Epidermal melanocyte (primary cell): ENCODE results near the gene GRK7.
"Not testable (repeated sequence)": the region's sequence is repeated elsewhere in the genome, so short reads cannot be mapped to it uniquely, and the experiment has no call there.

Source experiments
- DNase-seq: peaks from one replicate; pipeline ENCODE4 v3.0.0; 2011; ENCODE audit warnings: low spot score; ENCODE audit not compliant: insufficient read length

GRK7 gene

GRCh38 chr3:141795741-141796080 lies 32.5 kb downstream of the GRK7 start:
- no peak for DNase-seq

- no peak for DNase-seq
These were observed 33.1 kb downstream of the GRK7 start for GRCh38 chr3:141796081-141796888.

DNA sequence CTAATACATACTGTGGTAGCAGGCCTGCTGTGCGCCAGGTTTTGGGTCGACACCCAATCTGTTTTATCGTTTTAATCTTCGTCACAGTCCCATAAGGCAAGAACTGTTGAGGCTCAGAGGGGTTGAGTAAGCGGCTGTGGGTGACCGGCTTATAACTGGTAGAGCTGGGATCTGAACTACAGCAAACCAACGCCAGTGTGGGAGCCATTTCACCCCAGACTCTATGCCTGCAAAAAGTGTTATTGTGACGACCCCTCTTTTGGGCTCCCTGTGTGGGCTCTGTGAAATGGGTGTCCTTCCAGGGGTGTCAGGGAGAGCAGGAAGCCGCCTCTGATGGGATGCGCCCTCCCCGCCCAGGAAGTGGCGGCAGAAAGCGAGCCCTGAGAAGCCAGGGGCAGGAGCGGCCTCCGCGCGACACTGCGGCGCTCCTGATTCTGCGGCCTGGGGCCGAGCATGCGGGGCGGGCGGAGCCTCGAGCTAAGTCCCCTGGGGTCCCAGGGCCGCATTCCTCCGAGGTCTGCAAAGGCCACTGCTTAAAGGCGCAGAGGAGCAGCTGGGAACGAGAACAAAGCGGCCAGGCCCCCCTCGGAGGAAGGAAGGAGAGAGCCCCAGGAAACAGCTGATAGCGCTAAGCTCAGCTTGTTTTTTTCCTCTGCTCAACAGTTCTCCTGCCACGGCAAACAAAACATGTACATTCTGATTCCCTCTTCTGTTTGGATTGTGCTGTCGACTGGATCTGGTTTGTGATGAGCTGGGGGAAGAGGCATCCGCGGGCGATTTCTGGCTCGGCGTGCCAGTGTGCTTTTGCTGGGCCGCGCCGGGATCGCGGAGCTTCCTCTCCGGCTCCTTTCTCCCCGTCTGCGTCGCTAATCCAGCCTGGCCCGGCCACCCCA lies 33.9 kb downstream of the GRK7 start:
- no peak for DNase-seq

GRCh38 chr3:141797819-141798447 lies 34.7 kb downstream of the GRK7 start:
- DNase-seq = no peak

DNA sequence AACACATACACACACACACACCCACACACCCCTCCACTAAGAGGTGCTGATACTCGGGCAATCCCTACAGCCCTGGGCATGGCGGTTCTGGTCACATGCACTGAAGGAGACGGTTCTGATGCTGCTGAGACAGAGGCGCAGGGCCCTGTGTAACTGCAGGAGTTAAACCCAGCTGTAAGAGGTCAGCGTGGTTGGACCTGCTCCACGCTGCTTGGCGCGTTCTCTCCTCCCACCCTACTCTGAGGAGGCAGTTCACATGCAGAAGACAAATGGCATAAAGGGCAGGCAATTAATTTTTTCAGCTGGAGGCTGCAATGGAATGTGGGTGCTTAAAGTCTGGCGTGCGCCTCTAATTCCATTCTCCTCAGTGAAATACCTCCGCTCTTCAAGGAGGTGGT lies 35.2 kb downstream of the GRK7 start:
- DNase-seq = no peak

DNA sequence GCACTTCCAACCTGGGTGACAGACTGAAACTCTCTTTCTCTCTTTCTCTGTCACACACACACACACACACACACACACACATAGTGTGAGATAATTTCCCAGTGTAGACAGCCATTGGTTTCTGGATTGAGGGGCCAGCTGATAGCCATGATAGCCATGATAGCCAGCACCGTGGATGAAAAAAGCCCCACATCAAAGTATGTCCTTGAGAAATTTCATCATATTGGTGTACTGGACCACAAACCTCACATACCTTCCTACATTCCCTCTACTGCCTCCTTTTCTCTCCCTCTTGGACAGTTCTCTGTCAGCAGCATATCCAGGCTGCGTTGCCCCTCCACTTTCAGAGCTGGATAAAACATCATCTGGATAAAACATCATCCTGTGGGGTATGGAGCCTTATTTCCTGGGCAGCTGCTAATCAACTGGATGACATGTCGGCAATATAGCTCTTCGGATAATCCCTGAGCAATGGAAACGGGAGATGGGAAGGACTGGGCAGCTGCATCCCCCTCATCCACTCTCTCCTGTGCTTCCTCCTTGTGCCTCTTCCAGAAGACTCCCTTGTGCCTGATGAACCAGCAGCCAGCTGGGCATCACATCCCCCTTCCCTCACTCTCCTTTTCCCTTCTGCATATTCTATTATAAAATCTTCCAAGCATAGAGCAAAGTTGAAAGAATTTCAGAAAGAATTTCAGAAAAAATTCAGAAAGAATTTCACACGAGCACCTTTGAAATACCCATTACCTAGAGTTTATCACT lies 39.3 kb downstream of the GRK7 start:
- DNase-seq = no peak

DNA sequence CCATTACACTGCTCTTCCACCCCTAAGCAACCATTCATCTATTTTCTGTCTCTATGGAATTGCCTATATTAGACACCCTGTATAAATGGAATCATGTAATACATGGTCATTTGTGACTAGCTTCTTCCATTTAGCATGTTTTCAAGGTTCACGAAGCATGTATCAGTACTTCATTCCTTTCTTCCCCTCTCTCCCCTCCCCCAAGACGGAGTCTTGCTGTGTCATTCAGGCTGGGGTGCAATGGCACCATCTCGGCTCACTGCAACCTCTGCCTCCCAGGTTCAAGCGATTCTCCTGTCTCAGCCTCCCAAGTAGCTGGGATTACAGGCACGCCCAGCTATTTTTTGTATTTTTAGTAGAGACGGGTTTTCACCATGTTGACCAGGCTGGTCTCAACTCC lies 40.3 kb downstream of the GRK7 start:
- not testable (repeated sequence) for DNase-seq

- no peak for DNase-seq
These were observed 41.2 kb downstream of the GRK7 start for GRCh38 chr3:141804447-141804777.

DNA sequence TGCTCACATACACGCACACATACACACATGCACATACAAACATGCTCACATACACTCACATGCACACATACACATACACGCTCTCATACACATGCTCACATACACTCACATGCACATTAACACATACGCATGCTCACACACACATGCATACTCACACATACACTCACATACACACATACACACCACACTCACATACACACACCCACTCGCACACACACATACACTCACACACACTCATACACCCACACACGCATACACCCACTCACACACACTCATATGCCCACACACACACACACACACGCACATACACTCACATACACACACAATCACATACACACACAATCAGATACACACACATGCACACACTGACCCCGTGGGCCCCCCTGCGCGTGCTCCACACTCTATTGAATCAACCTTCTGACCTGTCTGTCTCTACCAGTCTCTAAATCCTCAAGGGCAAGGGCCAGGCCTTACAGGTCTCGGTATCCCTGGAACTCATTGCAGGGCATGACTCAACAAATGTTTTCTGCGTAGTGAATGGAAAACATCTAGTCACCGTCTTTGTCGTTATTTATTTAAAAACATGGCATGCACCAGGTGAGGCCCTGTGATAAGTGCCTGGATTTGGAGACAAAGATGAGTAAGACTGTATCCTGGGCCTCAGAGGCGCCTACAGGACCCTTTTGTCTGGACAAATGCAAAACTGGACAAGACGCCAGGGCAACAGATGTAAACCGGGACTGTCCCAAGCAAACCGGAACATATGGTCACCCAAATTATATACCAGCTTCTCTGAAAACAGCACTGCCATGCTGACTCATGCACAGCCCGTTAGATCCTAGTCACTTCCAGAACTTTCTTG lies 41.8 kb downstream of the GRK7 start:
- DNase-seq = no peak

DNA sequence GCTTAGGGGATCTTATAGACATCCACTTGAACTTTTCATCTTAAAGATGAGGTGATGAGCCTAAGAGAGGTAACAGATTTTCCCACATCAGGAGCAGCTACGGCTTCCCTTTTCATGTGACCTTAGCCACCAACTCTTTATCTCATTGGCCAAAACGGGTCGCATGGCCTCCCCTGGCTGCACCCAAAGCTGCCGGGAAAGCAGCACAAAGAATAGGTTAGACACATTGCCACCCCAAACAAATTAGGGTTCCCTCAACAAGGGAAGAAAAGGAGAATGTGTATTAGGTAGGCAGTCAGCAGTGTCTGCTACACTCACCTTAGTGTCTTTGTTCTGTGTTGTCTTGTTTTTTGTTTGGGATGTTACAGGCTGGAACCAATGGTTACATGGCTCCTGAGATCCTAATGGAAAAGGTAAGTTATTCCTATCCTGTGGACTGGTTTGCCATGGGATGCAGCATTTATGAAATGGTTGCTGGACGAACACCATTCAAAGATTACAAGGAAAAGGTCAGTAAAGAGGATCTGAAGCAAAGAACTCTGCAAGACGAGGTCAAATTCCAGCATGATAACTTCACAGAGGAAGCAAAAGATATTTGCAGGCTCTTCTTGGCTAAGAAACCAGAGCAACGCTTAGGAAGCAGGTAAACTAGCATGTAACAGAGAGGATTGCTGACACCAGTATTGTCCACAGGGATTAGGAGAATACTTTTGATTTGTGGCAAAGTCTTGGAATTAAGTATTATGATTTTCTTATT lies 44.2 kb downstream of the GRK7 start:
- no peak for DNase-seq

GRCh38 chr3:141808586-141808985 lies 45.4 kb downstream of the GRK7 start:
- no peak for DNase-seq

DNA sequence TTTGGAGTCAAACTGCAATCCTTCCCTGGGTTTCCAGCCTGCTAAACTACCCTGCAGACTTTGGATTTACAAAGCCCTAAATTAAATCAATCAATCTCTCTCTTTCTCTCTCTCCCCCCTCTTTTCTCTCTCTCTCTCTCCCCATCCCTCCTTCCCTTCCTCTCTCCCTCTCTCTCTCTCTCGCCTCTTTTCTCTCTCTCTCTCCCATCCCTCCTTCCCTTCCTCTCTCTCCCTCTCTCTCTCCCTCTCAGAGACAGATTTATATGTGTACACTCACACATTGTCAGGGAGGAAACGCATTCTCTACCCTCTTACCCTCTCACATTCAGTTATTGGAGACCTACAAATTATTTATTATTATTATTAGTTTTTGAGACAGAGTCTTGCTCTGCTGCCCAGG lies 47.0 kb downstream of the GRK7 start:
- DNase-seq = no peak

DNA sequence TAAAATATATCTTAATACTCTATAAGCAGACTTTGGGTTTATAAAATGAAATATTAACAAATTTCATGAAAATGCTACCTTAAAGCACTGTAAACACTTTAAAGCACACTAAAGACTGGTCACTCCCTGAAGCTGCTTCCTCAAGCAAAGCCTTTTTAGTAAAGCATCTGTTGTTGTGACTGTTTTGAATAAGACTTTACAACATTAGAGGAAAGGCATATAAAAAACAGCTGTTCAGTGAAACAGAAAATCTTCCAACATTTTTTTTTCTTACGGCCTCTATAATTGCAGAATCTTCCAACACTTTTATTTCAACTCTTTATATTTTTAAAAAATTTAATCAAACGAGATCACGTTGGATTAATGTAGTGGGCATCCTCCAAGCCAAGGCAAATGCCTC lies 48.1 kb downstream of the GRK7 start:
- DNase-seq = no peak

- DNase-seq = no peak
These were observed 48.9 kb downstream of the GRK7 start for GRCh38 chr3:141812084-141812483.

- DNase-seq = no peak
These were observed 49.4 kb downstream of the GRK7 start for GRCh38 chr3:141812586-141812985.
